Measurements from ENCODE around the gene IKZF2. TPM values are rescaled to one million over a fixed set of nuclear protein-coding genes. Genes with fewer than 3 reads are reported as not detected.

IKZF2 gene
- total and polyA plus RNA-seq, 9 of the 15 experiments (the other 6 are each of a cell fraction or from before 2014, with no cell fraction given): 0.04 to 0.54 (median 0.22) TPM

- TF ChIP-seq ZNF76 (CRISPR knock-in tag; IDR thresholded peaks at IDR 0.05; ENCODE audit: borderline replicate concordance): no peak
- TF ChIP-seq HMGXB4 (CRISPR knock-in tag; IDR thresholded peaks at IDR 0.05): no peak
- no peak for TF ChIP-seq MED1 (CRISPR knock-in tag; IDR thresholded peaks at IDR 0.05; ENCODE audit: borderline replicate concordance)
- TF ChIP-seq HSF4 (CRISPR knock-in tag; IDR thresholded peaks at IDR 0.05; ENCODE audit: borderline replicate concordance): no peak
- TF ChIP-seq GTF2F1 (IDR thresholded peaks at IDR 0.05; ENCODE audit: low read depth, low read length): no peak
- TF ChIP-seq CTBP1 (IDR thresholded peaks at IDR 0.05; ENCODE audit: borderline replicate concordance): no peak
- no peak for TF ChIP-seq ZSCAN32 (CRISPR knock-in tag; IDR thresholded peaks at IDR 0.05)
Observed at GRCh38 chr2:213089438-213089837, 62.0 kb downstream of the IKZF2 start (continued).

DNA sequence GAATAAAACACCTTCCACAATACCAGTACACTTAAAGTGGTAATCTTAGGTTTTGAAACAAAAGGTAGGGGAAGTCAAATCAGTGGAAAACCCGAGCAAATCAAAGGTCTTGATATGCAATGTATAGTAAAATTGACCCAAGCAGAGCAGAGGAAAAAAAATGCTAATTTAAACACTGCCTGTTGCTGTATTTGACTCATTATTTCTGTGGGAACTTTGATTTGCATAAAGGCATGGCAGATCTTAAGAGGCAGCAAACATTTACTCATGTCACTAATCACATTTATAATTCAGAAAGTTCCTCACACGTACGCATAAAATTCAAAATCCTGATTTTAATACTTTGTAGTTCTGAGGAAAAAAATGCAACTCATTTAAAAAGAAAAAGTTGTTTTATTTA lies 64.4 kb downstream of the IKZF2 start:
- FAIRE-seq (no peak), ATAC-seq (no peak), DNase-seq (ENCODE audit: extremely low read depth in 1 of 4, low spot score in 3 of 4) (no peak)
- H4K20me1 ChIP-seq (replicated peaks; ENCODE audit: control insufficient read depth, insufficient read depth, low read length): no peaks in the 10 kb centered on the region
- in situ Hi-C loops (cut with MboI): no loop called here
- H3K27me3 ChIP-seq (ENCODE audit: control insufficient read depth in 2 of 2, insufficient read depth in 2 of 2, low read length in 2 of 2): no peaks in the 10 kb centered on the region
- H3K9me1 ChIP-seq (ENCODE audit: control insufficient read depth, insufficient read depth, low read length): no peaks in the 10 kb centered on the region
- H3K4me3 ChIP-seq: no peak overlapping the region
- H3K36me3 ChIP-seq (ENCODE audit: control insufficient read depth, insufficient read depth, low read length): no peaks in the 10 kb centered on the region
- H3K4me2 ChIP-seq (ENCODE audit: insufficient read depth, low read length): no peak overlapping the region
- intact Hi-C loops (cut with micrococcal nuclease): no loop called here
- no peaks in the 10 kb centered on the region for H3K9me3 ChIP-seq (replicated peaks; ENCODE audit: control insufficient read depth, insufficient read depth, low read depth, low read length)
- no peaks in the 10 kb centered on the region for H3K4me1 ChIP-seq (replicated peaks in 1 of 2; ENCODE audit: control insufficient read depth in 2 of 2, insufficient read depth in 2 of 2, low read length in 2 of 2)
- no peaks in the 10 kb centered on the region for H3K79me2 ChIP-seq (ENCODE audit: control insufficient read depth, insufficient read depth, low read length)
- H3K27ac ChIP-seq (ENCODE audit: extremely low read depth, low read depth, low read length): no peak overlapping the region
- CTCF ChIA-PET (ENCODE audit: low intra/inter-chr PET ratio): no interaction called here
- H2AFZ ChIP-seq (ENCODE audit: low read depth, low read length): no peak overlapping the region
- no TSS peak for BruUV-seq (replicated peaks)
- WGBS (ENCODE audit: insufficient coverage, low coverage, missing lambda C conversion rate): 19% methylated on average over 3 of the region's 3 CpGs
- POLR2A ChIA-PET: no interaction called here
- H3K9ac ChIP-seq (ENCODE audit: insufficient read depth in 1 of 2, low read depth in 2 of 2, low read length in 2 of 2): no peak overlapping the region
- TF ChIP-seq, protein P1, sequence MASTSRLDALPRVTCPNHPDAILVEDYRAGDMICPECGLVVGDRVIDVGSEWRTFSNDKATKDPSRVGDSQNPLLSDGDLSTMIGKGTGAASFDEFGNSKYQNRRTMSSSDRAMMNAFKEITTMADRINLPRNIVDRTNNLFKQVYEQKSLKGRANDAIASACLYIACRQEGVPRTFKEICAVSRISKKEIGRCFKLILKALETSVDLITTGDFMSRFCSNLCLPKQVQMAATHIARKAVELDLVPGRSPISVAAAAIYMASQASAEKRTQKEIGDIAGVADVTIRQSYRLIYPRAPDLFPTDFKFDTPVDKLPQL (IDR thresholded peaks at IDR 0.05; ENCODE audit: extremely low read depth, insufficient read length): no peak
- TF ChIP-seq POLR2AphosphoS2 (IDR thresholded peaks at IDR 0.05; ENCODE audit: low read length) (no peak), DPF2 (IDR thresholded peaks at IDR 0.05) (no peak), CBFA2T3 (IDR thresholded peaks at IDR 0.05) (no peak), ZNF511 (CRISPR knock-in tag; IDR thresholded peaks at IDR 0.05) (no peak), ZBTB8A (IDR thresholded peaks at IDR 0.05; ENCODE audit: partially characterized antibody) (no peak), THRAP3 (IDR thresholded peaks at IDR 0.05; ENCODE audit: borderline replicate concordance) (no peak), BRD9 (IDR thresholded peaks at IDR 0.05; ENCODE audit: low read depth, partially characterized antibody) (no peak)
- TF ChIP-seq, protein P2, sequence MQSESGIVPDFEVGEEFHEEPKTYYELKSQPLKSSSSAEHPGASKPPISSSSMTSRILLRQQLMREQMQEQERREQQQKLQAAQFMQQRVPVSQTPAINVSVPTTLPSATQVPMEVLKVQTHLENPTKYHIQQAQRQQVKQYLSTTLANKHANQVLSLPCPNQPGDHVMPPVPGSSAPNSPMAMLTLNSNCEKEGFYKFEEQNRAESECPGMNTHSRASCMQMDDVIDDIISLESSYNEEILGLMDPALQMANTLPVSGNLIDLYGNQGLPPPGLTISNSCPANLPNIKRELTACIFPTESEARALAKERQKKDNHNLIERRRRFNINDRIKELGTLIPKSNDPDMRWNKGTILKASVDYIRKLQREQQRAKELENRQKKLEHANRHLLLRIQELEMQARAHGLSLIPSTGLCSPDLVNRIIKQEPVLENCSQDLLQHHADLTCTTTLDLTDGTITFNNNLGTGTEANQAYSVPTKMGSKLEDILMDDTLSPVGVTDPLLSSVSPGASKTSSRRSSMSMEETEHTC (IDR thresholded peaks at IDR 0.05): no peak
- TF ChIP-seq, protein P3, sequence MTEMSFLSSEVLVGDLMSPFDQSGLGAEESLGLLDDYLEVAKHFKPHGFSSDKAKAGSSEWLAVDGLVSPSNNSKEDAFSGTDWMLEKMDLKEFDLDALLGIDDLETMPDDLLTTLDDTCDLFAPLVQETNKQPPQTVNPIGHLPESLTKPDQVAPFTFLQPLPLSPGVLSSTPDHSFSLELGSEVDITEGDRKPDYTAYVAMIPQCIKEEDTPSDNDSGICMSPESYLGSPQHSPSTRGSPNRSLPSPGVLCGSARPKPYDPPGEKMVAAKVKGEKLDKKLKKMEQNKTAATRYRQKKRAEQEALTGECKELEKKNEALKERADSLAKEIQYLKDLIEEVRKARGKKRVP (CRISPR knock-in tag; IDR thresholded peaks at IDR 0.05): no peak
